Left lung (tissue), 10 donors: ENCODE data around the gene USP6NL. TPM values are rescaled to one million over a fixed set of nuclear protein-coding genes. Genes with fewer than 3 reads are reported as not detected.

Experiments
- ATAC-seq: fragments of 200-7000 bp; cut with Tn5 transposase; one replicate; pipeline ENCODE4 v1.9.1; 2020; ENCODE audit warnings: moderate library complexity
- DNase-seq, 4 donors: peaks; one replicate each; pipeline ENCODE4 v3.0.0-alpha.2; 2013 to 2020
- H3K27ac ChIP-seq, 2 donors: fragments of 200-600 bp; sonication (generic) in 1 of 2; one replicate each; pipeline versions ENCODE4 v1.5.0 to v1.8.0; 2020 to 2021
- H3K27me3 ChIP-seq, 2 donors: fragments of 200-600 bp; sonication (generic) in 1 of 2; one replicate each; pipeline versions ENCODE4 v1.5.0 to v1.8.0; 2020 to 2021
- H3K36me3 ChIP-seq, 2 donors: fragments of 200-600 bp; sonication (generic) in 1 of 2; one replicate each; pipeline versions ENCODE4 v1.5.0 to v1.8.0; 2020 to 2021
- H3K4me1 ChIP-seq, 2 donors: fragments of 200-600 bp; one replicate each; pipeline ENCODE4 v1.8.0; 2021
- H3K4me3 ChIP-seq, 2 donors: fragments of 200-600 bp; sonication (generic) in 1 of 2; one replicate each; pipeline versions ENCODE4 v1.5.0 to v1.8.0; 2020 to 2021; ENCODE audit warnings: mild to moderate bottlenecking in 1 of 2
- H3K9me3 ChIP-seq, 2 donors: fragments of 200-600 bp; sonication (generic) in 1 of 2; one replicate each; pipeline versions ENCODE4 v1.5.0 to v1.8.0; 2020 to 2021
- intact Hi-C, 2 donors: fragments of 100-400 bp; cut with DNase I; formaldehyde crosslinking; loops; one replicate each; pipeline versions ENCODE4 v1.11.2 to v1.14.2; 2022
- polyA plus RNA-seq, 6 donors: library from polyadenylated mRNA; unstranded; fragments of 120-200 nt; gene quantifications; one replicate each; pipeline ENCODE4 v1.2.1, GENCODE V29; 2013; ENCODE audit not compliant: insufficient read length in 6 of 6
- total RNA-seq, 2 donors: library from RNA; stranded (reverse); fragmentation: NEBNext Ultra II Directional; extraction: Animal tissue kit (Norgen Biotek cat#: 25700); gene quantifications; one replicate each; pipeline ENCODE4 v1.2.1, GENCODE V29; 2021
- TF ChIP-seq, protein P1 (sequence below), 2 donors: fragments of 200-600 bp; sonication (generic) in 1 of 2; IDR thresholded peaks; one replicate each; pipeline versions ENCODE4 v1.5.0 to v1.8.0; 2021; ENCODE audit warnings: antibody characterized with exemption in 2 of 2
- donor health status: DM: no; HTN: yes; CAD: no.
- donor health status: DM: no; HTN: no; CAD: no.

The USP6NL gene
- total and polyA plus RNA-seq, 8 donors: 16.0 to 25.6 (median 24.0) TPM

DNA sequence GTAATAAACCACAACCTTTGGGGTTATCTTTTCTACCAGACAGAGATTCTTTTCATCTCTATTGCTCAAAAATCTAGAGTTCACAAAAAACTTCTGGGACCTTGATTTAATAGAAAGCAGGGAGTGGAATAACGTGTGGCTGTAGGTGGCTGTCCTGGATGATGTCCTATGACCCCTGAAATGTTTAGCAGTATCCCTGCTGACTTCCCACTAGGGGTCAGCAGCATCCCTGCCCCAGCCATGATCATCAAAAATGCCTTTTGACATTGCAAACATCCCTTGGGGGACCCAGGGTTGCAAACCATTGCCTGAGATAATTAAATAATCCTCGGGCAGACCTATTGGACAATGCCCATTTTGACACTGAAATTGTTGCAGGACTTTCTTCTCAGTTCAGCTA, 177.1 kb downstream of the USP6NL start:
- DNase-seq (no peak), ATAC-seq (no peak)
- Histone ChIP-seq H3K36me3 (no peaks in the 10 kb centered on the region), H3K9me3 (peaks cover 0 to 4% of the 10 kb centered on the region in 2 donors), H3K27me3 (peaks cover 0 to 10% of the 10 kb centered on the region in 2 donors), H3K4me3 (no peak overlapping the region), H3K4me1 (no peaks in the 10 kb centered on the region), H3K27ac (no peak overlapping the region)
- intact Hi-C loops: no loop called here
- TF ChIP-seq, protein P1, sequence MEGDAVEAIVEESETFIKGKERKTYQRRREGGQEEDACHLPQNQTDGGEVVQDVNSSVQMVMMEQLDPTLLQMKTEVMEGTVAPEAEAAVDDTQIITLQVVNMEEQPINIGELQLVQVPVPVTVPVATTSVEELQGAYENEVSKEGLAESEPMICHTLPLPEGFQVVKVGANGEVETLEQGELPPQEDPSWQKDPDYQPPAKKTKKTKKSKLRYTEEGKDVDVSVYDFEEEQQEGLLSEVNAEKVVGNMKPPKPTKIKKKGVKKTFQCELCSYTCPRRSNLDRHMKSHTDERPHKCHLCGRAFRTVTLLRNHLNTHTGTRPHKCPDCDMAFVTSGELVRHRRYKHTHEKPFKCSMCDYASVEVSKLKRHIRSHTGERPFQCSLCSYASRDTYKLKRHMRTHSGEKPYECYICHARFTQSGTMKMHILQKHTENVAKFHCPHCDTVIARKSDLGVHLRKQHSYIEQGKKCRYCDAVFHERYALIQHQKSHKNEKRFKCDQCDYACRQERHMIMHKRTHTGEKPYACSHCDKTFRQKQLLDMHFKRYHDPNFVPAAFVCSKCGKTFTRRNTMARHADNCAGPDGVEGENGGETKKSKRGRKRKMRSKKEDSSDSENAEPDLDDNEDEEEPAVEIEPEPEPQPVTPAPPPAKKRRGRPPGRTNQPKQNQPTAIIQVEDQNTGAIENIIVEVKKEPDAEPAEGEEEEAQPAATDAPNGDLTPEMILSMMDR (IDR thresholded peaks at IDR 0.05): no peak

DNA sequence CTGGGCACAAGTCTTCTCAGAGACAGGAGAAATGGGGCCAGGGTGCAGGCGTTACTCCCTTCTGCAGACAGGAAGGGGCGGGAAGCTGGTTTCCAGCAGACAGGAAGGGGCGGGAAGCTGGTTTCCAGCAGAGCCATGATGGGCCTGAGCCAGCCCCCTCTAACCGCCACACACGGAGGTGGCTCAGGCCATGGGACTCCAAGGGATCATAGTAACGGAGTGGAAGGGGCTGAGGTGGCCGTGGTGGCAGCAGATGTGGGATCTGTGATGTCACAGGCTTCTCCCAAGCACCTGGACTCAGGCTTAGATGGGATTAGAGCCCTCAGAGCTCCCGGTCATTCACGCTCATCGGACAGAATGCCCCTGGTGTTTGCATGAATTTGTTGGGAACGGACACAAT, 177.8 kb downstream of the USP6NL start:
- peaks cover 0 to 10% of the 10 kb centered on the region in 2 donors for H3K27me3 ChIP-seq
- H3K4me3 ChIP-seq: no peak overlapping the region
- intact Hi-C loops: no loop called here
- H3K36me3 ChIP-seq: no peaks in the 10 kb centered on the region
- TF ChIP-seq, protein P1 (IDR thresholded peaks at IDR 0.05): no peak
- DNase-seq: no peak
- no peak for ATAC-seq
- no peaks in the 10 kb centered on the region for H3K4me1 ChIP-seq
- H3K9me3 ChIP-seq: peaks cover 0 to 5% of the 10 kb centered on the region in 2 donors
- H3K27ac ChIP-seq: no peak overlapping the region

DNA sequence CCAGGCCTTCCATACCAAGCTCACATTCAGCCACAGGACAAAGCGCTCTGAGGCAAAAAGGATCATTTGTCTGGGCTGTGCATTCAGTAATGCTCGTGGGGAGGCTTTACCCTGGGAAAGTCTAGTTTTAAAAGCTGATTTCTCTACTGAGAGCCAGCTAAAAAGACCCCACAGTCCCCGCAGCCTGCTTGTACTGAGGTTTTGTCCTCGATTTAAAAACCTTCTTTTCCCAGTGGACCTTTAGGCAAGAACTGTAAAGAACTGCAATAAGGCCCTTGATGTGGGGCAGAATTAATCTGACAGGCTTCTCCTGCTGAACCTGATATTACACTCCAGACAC, 180.3 kb downstream of the USP6NL start:
- Histone ChIP-seq H3K4me1 (no peaks in the 10 kb centered on the region), H3K9me3 (peaks cover 0 to 8% of the 10 kb centered on the region in 2 donors), H3K27me3 (no peaks in the 10 kb centered on the region), H3K27ac (no peak overlapping the region), H3K36me3 (no peaks in the 10 kb centered on the region), H3K4me3 (no peak overlapping the region)
- intact Hi-C loops: no loop called here
- no peak for DNase-seq
- TF ChIP-seq, protein P1 (IDR thresholded peaks at IDR 0.05): no peak
- no peak for ATAC-seq

DNA sequence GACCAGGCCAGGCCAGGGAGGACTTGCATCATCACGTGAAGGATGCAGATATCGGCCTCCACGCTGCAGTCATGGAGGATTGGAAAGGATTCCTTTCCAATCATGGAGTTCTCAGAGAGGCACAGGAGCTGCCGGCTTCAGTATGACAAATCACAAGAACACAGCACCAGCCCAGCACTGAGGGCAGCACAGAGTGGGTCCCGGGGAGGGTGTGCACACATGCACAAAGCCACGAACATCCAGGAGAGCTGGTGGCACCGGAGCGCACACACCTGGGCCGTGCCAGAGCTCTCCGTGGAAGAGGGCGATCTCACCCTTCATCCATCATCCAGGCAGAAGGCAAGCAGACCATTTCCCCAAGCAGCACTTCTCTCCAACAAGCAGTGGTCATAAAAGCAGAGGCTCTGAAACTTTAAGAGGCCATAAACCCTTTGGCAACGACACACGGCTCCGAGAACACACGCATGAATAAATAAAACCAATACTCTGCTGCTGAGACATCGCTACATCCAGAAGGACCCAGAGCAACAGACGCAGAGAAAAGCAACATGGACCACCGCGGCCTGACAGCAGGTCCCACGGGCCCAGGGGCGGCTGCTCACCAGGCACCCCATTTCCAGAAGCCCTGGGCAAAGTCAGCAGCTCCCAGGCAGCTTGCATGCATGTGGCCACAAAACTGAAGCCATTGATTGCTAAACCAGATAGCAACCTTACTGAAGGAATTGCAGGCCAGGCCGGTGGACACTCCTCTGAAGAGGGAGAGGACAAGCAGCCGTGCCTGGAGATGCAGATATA, 180.8 kb downstream of the USP6NL start:
- TF ChIP-seq, protein P1 (IDR thresholded peaks at IDR 0.05): no peak
- Histone ChIP-seq H3K27me3 (no peaks in the 10 kb centered on the region), H3K27ac (no peak overlapping the region), H3K36me3 (no peaks in the 10 kb centered on the region), H3K4me3 (no peak overlapping the region), H3K9me3 (peaks cover 0 to 8% of the 10 kb centered on the region in 2 donors), H3K4me1 (no peaks in the 10 kb centered on the region)
- ATAC-seq: no peak
- intact Hi-C loops: no loop called here
- no peak for DNase-seq

DNA sequence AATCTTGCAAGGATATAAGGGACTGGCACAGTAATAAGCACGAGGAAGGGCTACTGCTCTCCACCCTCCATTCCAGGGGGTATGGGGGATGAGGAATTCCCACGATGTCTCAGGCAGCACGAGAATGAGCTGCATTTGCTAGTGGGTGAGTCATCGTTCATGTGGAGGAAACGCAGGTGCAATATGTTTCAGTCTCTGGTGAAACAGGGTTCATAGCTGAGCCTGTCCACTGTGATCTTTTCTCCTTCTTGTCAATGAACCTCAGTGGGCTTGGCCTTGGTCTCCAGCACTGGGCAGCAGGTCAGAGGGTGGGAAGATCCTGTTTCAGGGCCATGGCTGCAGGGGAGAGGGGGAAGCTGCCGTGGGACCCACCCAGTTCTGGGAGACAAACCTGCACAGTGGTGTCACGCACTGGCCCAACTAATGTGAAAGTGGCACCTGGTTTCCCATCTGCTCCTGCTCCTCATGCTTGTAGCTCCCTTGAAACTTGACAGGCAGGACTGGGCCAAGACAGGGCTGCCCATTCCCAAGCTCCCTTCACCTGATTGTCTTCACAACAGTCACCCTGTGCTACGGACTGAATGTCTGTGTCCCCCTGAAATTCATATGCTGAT, 181.9 kb downstream of the USP6NL start:
- intact Hi-C loops: no loop called here
- Histone ChIP-seq H3K36me3 (no peaks in the 10 kb centered on the region), H3K4me1 (no peaks in the 10 kb centered on the region), H3K27me3 (no peaks in the 10 kb centered on the region), H3K4me3 (no peak overlapping the region), H3K9me3 (peaks cover 0 to 8% of the 10 kb centered on the region in 2 donors), H3K27ac (no peak overlapping the region)
- DNase-seq (no peak), ATAC-seq (no peak)
- TF ChIP-seq, protein P1 (IDR thresholded peaks at IDR 0.05): no peak
